ENCODE measurements around the gene OPRM1. TPM values are rescaled to one million over a fixed set of nuclear protein-coding genes. Genes with fewer than 3 reads are reported as not detected.

OPRM1 gene
- total and polyA plus RNA-seq, 2 donors from 2014 or later: not detected

DNA sequence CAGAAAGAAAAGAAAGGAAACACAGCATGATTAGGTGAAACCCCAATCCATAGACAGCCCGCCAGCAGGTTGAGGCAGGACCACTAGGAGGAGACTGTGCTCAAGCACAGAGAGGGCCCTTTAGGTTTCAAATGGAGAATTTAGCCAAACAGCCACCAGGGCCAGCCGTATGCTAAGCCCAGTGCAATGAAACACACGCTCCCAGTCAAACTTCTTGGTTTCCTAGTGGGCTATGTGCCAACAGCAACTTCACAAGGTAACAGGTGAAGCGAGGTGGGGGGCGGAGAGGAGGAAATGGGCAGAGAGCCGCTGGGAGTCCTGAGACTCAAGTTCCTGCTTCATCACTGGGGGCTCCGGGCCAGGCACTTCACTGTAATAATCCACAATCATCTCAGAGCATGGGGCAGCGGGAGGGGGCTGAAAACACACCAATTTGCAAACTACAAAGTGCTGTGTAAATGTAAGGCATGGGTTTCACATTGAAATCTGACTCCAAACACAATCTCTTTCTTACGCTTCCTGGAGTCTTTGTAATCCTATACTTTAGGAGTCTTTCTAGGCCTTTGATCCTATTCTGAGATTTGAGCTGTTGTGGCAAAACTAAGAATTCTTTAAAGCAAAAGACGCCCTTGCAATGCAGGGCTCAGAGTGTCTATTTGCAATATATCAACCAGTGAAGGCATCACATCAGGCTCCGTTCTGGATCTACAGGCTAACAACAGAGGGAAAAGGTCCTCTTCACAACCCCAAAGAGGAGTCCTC lies 117.3 kb downstream of the OPRM1 start:
- Histone ChIP-seq H3K9ac (ENCODE audit: low read length in 3 of 3) (peak overlapping the region in 1 of 3 donors; percentile 7), H3K9me3 (ENCODE audit: control insufficient read depth in 2 of 3, insufficient read depth in 1 of 3, low read length in 3 of 3) (no peaks in the 10 kb centered on the region), H3K27ac (ENCODE audit: low read depth in 2 of 2, low read length in 2 of 2) (peak overlapping the region; percentile 2 to 8), H3K4me3 (ENCODE audit: low read length in 3 of 3) (peak overlapping the region in 1 of 3 donors; percentile 15), H3K27me3 (ENCODE audit: control insufficient read depth, insufficient read depth, low read length) (no peaks in the 10 kb centered on the region), H3K36me3 (ENCODE audit: control insufficient read depth in 2 of 3, insufficient read depth in 3 of 3, low read length in 3 of 3) (no peaks in the 10 kb centered on the region), H3K4me1 (ENCODE audit: control insufficient read depth in 2 of 3, insufficient read depth in 2 of 3, low read depth in 1 of 3, low read length in 3 of 3) (peaks cover 2 to 12% (median 5%) of the 10 kb centered on the region in 3 donors)
- TF ChIP-seq CTCF (IDR thresholded peaks at IDR 0.05; ENCODE audit: borderline replicate concordance, extremely low read depth, insufficient read depth): peak; percentile 75
- peak; percentile 76 to 92 (median 87) for DNase-seq
- intact Hi-C loops (cut with DNase I): loop anchor here (10.0 kb wide), 1 partner anchor 118 kb away; no protein-coding TSS in a partner anchor
- no peak for FAIRE-seq

DNA sequence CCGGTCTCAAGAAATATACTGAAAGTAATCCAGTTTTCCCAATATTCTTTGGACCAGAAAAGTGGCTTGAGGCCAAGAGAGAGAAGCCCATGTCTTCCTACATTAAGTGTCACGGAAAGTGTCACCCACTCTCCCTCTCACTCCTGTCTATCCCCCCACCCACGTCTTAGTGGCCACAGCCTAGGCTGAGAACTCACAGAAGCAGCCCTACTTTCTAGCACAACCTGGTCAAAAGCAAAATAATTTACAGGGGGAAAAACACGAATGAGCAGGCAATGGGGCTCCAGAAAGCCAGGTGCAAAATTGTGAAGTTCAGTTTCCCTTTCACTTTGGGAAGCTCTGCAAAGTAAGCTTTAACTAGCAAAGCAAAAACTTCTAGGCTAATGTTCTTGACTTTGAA lies 118.0 kb downstream of the OPRM1 start:
- no peak for DNase-seq
- Histone ChIP-seq H3K27me3 (ENCODE audit: control insufficient read depth, insufficient read depth, low read length) (no peaks in the 10 kb centered on the region), H3K4me3 (ENCODE audit: low read length in 3 of 3) (peak overlapping the region in 2 of 3 donors; percentile 13 to 16), H3K4me1 (ENCODE audit: control insufficient read depth in 2 of 3, insufficient read depth in 2 of 3, low read depth in 1 of 3, low read length in 3 of 3) (peaks cover 2 to 12% (median 5%) of the 10 kb centered on the region in 3 donors), H3K9me3 (ENCODE audit: control insufficient read depth in 2 of 3, insufficient read depth in 1 of 3, low read length in 3 of 3) (no peaks in the 10 kb centered on the region), H3K9ac (ENCODE audit: low read length in 3 of 3) (no peak overlapping the region), H3K27ac (ENCODE audit: low read depth in 2 of 2, low read length in 2 of 2) (peak overlapping the region in 1 of 2 donors; percentile 8), H3K36me3 (ENCODE audit: control insufficient read depth in 2 of 3, insufficient read depth in 3 of 3, low read length in 3 of 3) (no peaks in the 10 kb centered on the region)
- FAIRE-seq: no peak
- intact Hi-C loops (cut with DNase I): loop anchor here (10.0 kb wide), 1 partner anchor 118 kb away; no protein-coding TSS in a partner anchor
- no peak for TF ChIP-seq CTCF (IDR thresholded peaks at IDR 0.05; ENCODE audit: borderline replicate concordance, extremely low read depth, insufficient read depth)

DNA sequence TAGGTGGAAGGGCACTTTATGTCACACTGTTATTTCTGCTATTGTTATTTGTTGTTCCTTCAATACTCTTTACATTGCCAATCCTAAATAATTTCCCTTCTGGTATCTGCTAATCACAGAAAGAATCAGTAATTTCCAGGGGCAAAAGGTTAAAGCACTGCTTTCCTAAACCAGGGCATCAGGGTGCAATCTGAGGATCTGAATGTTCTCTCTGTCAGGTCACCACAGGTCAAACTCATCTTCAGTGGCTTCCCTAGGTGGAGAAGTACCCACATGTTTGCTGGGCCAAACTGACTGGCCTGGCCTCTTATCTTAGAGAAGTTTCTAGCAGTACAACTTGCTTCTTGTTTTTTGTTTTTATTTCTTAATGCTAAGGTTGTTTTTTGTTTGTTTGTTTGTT lies 118.7 kb downstream of the OPRM1 start:
- no peak overlapping the region for H3K4me3 ChIP-seq (ENCODE audit: low read length in 3 of 3)
- H3K9ac ChIP-seq (ENCODE audit: low read length in 3 of 3): no peak overlapping the region
- FAIRE-seq (no peak), DNase-seq (no peak)
- H3K4me1 ChIP-seq (ENCODE audit: control insufficient read depth in 2 of 3, insufficient read depth in 2 of 3, low read depth in 1 of 3, low read length in 3 of 3): peaks cover 2 to 12% (median 5%) of the 10 kb centered on the region in 3 donors
- no peak for TF ChIP-seq CTCF (IDR thresholded peaks at IDR 0.05; ENCODE audit: borderline replicate concordance, extremely low read depth, insufficient read depth)
- H3K27ac ChIP-seq (ENCODE audit: low read depth in 2 of 2, low read length in 2 of 2): peak overlapping the region in 1 of 2 donors; percentile 8
- intact Hi-C loops (cut with DNase I): loop anchor here (10.0 kb wide), 1 partner anchor 117 kb away; no protein-coding TSS in a partner anchor
- no peaks in the 10 kb centered on the region for H3K36me3 ChIP-seq (ENCODE audit: control insufficient read depth in 2 of 3, insufficient read depth in 3 of 3, low read length in 3 of 3)
- H3K27me3 ChIP-seq (ENCODE audit: control insufficient read depth, insufficient read depth, low read length): no peaks in the 10 kb centered on the region
- no peaks in the 10 kb centered on the region for H3K9me3 ChIP-seq (ENCODE audit: control insufficient read depth in 2 of 3, insufficient read depth in 1 of 3, low read length in 3 of 3)
